MV-4-11 (cell line): ENCODE data around the gene KMO.
A peak's percentile ranks its signal among the peaks of the same experiment; 100 is the strongest.

Experiments used
- DNase-seq: peaks from one replicate; lab custom pipeline; 2025; lab: John Stamatoyannopoulos, UW

Gene KMO

GRCh38 chr1:241536969-241537368 is 4.8 kb downstream of the KMO start:
- DNase-seq: no peak

GRCh38 chr1:241542199-241542907 is 10.2 kb downstream of the KMO start:
- DNase-seq: peak; percentile 34

- no peak for DNase-seq
These were observed 15.8 kb downstream of the KMO start for GRCh38 chr1:241548008-241548407.

DNA sequence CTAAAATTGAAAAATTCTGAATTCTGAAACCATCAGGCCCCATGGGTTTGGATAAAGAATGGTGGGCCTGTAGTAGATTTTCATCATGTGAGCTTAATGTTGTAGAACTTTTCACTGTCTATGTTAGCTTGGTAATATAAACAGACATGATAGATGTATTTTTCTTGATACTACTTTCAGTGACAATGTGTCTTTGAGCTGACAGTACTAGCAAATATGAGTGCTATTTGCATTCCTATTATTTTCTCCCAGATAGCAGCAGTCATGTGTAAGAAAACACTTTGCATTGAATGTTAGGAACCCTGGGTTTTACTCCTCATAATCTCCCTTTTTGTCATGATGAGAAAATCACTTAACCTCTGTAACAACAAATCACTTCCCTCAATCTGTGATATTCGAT is 18.1 kb downstream of the KMO start:
- DNase-seq: no peak

DNA sequence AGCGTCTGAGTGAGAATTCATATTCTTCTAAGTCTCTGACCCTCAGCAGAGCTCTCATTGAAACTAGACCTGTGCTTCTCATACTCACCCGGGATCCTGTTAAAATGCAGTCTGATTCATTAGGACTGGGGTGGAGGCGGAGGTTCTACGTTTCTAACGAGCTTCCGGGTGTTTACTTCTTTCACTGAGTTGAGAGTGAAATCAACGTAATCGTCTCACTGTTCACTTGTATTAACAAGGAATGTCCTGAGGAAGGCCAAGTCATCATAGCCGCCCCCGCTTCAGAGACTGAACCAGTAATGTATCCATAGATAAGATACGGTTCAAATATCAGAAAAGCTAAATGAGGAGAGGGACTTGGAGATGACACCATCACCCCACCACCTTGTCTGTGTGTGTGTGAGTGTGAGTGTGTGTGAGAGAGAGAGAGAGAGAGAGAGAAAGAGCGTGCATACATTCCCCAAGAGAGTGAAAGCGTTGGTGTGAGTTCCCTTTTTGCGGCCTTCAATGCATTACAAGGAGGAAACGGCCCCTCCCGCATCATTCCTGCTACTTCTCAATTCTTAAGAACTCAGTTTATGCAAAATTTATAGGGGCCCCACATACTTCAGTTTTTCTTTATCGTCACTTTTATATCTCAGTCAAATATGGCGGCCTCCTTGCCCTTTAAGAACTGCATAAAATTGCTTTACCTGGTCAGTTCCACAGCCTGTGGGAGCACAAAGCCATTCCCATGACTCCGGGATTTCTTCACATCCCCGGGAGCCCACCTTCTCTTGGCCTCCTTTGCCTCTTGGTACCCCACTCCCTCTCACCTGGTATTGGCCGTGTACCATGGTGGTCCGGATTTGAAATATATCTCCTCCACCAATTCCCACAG is 19.8 kb downstream of the KMO start:
- DNase-seq: peak; percentile 98

DNA sequence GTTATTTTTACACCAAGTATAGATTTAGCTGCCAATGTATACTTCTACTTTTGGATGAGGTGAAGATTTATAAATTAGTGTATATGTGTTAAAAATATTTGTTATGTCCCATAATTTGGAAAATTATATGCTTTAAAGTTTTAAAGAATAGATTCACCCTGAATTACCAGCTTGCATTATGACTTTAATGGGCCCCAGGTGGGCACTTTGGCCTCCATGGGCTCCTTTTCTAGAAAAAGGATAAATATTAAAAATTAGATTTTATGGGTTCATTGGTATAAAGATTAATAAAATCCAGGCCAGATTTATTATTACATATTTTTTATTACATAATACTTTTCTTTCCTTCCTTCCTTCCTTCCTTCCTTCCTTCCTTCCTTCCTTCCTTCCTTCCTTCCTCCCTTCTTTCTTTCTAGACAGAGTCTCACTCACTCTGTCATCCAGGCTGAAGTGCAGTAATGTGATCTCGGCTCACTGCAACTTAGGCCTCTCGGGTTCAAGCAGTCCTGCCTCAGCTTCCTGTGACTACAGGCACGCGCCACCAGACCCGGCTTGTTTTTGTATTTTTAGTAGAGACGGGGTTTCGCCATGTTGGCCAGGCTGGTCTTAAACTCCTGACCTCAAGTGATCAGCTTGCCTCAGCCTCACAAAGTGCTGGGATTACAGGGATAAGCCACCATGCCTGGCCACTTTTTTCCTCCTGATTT is 21.9 kb downstream of the KMO start:
- peak; percentile 85 for DNase-seq

- no peak for DNase-seq
These were observed 23.3 kb downstream of the KMO start for GRCh38 chr1:241555526-241555925.

- DNase-seq: no peak
These were observed 24.9 kb downstream of the KMO start for GRCh38 chr1:241557031-241557430.

DNA sequence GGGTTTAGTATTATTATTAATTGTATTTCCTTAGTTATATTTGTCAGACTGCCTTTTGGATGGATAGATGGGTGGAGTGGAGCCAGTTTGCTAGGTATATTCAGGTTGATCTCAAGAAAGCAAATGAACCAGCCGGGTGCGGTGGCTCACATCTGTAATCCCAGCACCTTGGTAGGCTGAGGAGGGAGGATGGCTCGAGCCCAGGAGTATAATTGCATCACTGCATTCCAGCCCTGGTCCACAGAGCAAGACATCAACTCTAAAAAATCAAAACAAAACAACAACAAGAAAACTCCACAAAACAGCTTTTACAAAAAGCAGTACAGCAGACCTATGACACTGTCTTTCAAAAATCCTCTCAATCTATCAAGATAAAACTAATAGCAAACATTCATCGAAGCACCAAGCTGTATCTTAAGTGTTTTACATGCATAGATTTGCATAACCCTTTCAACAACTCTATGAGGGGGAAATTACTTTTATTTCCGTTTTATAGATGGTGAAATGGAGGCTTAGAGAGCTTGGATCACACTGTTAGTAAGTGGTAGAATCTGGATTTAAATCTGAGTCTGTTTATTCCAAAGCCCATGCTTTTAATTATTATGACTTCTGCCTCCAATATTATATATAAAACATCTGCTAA is 25.5 kb downstream of the KMO start:
- DNase-seq: no peak

DNA sequence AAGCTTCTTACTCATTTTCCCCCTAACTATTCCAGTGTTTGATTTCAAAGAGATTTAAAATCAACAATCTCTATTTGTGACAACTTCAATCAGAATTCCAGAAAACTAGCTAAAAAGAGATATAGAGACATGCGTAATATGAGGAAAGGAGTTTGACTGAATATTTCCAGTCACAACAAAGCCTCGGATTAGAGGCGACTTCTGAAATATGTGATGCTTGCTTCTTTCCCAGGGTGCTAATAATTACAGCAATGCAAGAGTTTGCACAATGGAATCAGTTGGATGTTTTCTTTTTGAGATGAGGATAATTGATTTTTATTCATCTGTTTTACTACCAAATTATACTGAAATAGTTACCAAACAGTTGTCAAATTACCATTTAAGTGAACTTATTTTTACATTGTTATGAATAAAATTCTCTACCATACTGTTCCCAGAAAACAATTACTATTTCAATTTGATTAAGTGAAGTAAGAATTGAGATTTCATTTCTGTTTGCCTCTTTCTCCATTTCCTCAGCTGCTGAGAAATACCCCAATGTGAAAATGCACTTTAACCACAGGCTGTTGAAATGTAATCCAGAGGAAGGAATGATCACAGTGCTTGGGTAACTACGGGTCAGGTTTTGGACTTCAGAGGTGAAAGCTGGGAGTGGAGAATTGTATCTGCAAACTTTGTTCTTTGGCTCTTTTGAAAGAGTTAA is 28.1 kb downstream of the KMO start:
- DNase-seq: peak; percentile 80

GRCh38 chr1:241560849-241561187 is 28.6 kb downstream of the KMO start:
- no peak for DNase-seq

DNA sequence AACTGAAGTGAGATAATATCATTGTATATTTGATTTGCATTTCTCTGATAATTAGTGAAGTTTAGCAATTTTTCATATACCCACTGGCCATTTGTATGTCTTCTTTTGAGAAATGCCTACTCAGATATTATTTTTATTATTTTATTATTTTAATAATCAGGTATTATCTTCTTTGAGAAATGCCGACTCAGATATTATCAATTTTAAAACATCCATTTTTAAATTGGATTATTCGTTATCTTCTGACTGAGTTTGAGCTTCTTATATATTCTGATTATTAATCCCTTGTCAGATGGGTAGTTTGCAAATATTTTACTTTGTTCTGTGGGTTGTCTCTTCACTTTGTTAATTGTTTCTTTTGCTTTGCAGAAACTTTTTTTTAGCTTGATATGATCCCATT is 37.7 kb downstream of the KMO start:
- no peak for DNase-seq

GRCh38 chr1:241574154-241574553 is 42.0 kb downstream of the KMO start:
- no peak for DNase-seq

GRCh38 chr1:241579434-241579833 is 47.3 kb downstream of the KMO start:
- DNase-seq: peak; percentile 42

GRCh38 chr1:241582921-241583321 is 50.7 kb downstream of the KMO start:
- DNase-seq: no peak

GRCh38 chr1:241586905-241587512 is 54.8 kb downstream of the KMO start:
- no peak for DNase-seq

- peak; percentile 78 for DNase-seq
These were observed 57.3 kb downstream of the KMO start for GRCh38 chr1:241589521-241589920.

DNA sequence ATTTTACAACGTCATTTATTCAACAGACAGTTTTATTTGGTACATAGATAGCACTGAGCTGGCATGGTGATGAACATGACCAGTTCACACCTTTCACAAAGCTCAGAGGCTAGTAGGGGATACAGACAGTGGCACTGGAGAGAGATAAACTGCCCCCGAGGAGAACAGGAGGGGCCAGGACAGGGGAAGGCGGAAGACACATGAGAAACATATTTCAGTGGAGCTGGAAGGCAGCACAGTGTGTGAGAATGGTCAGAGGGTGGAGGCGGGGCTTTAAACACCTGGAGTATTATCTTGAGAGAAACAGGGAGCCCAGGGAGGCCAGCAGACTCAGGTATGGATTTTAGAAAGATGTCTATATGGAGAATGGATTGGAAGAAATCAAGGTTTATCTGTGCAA is 58.5 kb downstream of the KMO start:
- DNase-seq: no peak

GRCh38 chr1:241591317-241591716 is 59.1 kb downstream of the KMO start:
- no peak for DNase-seq

DNA sequence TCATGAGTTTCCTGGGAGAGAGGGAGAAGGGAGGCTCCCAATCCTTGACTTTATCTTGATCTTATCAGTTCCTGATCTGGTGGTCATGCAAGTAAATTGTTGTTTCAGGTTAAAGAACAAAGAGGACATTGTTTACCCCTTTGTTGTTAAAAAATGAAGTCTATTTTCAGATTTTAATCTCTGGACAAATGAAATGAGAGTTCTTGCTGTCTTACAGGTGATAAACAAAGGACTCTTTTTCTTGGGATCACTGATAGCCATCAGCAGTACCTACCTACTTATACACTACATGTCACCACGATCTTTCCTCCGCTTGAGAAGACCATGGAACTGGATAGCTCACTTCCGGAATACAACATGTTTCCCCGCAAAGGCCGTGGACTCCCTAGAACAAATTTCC is 59.6 kb downstream of the KMO start:
- no peak for DNase-seq

DNA sequence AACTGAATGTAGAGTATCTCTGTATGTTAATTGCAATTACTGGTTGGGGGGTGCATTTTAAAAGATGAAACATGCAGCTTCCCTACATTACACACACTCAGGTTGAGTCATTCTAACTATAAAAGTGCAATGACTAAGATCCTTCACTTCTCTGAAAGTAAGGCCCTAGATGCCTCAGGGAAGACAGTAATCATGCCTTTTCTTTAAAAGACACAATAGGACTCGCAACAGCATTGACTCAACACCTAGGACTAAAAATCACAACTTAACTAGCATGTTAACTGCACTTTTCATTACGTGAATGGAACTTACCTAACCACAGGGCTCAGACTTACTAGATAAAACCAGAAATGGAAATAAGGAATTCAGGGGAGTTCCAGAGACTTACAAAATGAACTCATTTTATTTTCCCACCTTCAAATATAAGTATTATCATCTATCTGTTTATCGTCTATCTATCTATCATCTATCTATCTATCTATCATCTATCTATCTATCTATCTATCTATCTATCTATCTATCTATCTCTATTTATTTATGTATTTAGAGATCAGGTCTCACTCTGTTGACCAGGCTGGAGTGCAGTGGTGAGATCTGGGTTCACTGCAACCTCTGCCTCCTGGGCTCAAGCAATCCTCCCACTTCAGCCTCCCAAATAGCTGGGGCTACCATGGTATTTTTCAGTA is 60.2 kb downstream of the KMO start:
- DNase-seq: peak; percentile 56
